Common myeloid progenitor, CD34-positive (primary cell): Measurements from ENCODE around the gene MBD5.

Experiments used
- CTCF ChIA-PET: fragments of 350-600 bp; sonication (Branson Sonifier 250); formaldehyde crosslinking; loops from one replicate; lab custom pipeline; 2021; ENCODE audit warnings: antibody characterized with exemption; lab: Charles Lee
- POLR2A ChIA-PET: fragments of 350-600 bp; sonication (Branson Sonifier 250); formaldehyde crosslinking; loops from one replicate; lab custom pipeline; 2021; ENCODE audit warnings: antibody characterized with exemption; lab: Charles Lee
- DNase-seq, 3 donors: peaks; one replicate each; pipeline versions ENCODE4 v3.0.0 to v3.0.0-alpha.2; 2013
- H3K27ac ChIP-seq, 2 experiments: 1 replicate in 1 of 2; 2 replicates in 1 of 2; pipeline ENCODE4 v1.7.0; 2013; ENCODE audit warnings: inconsistent platforms in 2 of 2, low read length in 2 of 2, mild to moderate bottlenecking in 2 of 2, low read depth in 1 of 2, moderate library complexity in 1 of 2; ENCODE audit not compliant: severe bottlenecking in 2 of 2, insufficient read depth in 1 of 2, poor library complexity in 1 of 2
- H3K27me3 ChIP-seq, 5 experiments: replicated peaks in 2 of 5; 1 replicate in 3 of 5; 2 replicates in 2 of 5; pipeline versions ENCODE4 v1.6.1 to v1.7.0; 2013; ENCODE audit warnings: low read length in 4 of 5, mild to moderate bottlenecking in 2 of 5, moderate library complexity in 2 of 5, inconsistent platforms in 1 of 5; ENCODE audit not compliant: insufficient read depth in 5 of 5, control insufficient read depth in 4 of 5
- H3K36me3 ChIP-seq, 4 experiments: 1 replicate in 2 of 4; 2 replicates in 2 of 4; pipeline versions ENCODE4 v1.6.1 to v1.7.0; 2013; ENCODE audit warnings: low read length in 3 of 4, control low read depth in 1 of 4, mild to moderate bottlenecking in 1 of 4; ENCODE audit not compliant: control insufficient read depth in 4 of 4, insufficient read depth in 4 of 4
- H3K4me1 ChIP-seq, 4 experiments: 1 replicate in 3 of 4; 2 replicates in 1 of 4; pipeline versions ENCODE4 v1.6.1 to v1.7.1; 2013; ENCODE audit warnings: low read length in 3 of 4, mild to moderate bottlenecking in 3 of 4, control low read depth in 1 of 4, inconsistent platforms in 1 of 4, moderate library complexity in 1 of 4; ENCODE audit not compliant: control insufficient read depth in 4 of 4, insufficient read depth in 4 of 4; ENCODE audit errors: control extremely low read depth in 1 of 4
- H3K4me3 ChIP-seq, 7 experiments: 1 replicate in 4 of 7; 2 replicates in 3 of 7; pipeline versions ENCODE4 v1.5.1 to v1.7.0; 2013; ENCODE audit warnings: mild to moderate bottlenecking in 7 of 7, low read length in 6 of 7, moderate library complexity in 6 of 7, inconsistent platforms in 2 of 7, low read depth in 2 of 7, control low read depth in 1 of 7; ENCODE audit not compliant: insufficient read depth in 4 of 7, control insufficient read depth in 1 of 7; ENCODE audit errors: extremely low read depth in 1 of 7
- H3K9me3 ChIP-seq, 5 experiments: 1 replicate in 4 of 5; 2 replicates in 1 of 5; pipeline versions ENCODE4 v1.6.1 to v1.7.1; 2013; ENCODE audit warnings: low read length in 4 of 5, mild to moderate bottlenecking in 2 of 5, inconsistent platforms in 1 of 5, low read depth in 1 of 5, moderate library complexity in 1 of 5; ENCODE audit not compliant: control insufficient read depth in 4 of 5, insufficient read depth in 2 of 5; ENCODE audit errors: control extremely low read depth in 1 of 5
- WGBS: methylation state at CpG from one replicate; pipeline ENCODE4 v1.1.5; 2013; ENCODE audit not compliant: insufficient coverage; 5-methylcytosine and 5-hydroxymethylcytosine counted together

MBD5 gene

GRCh38 chr2:148221166-148221565 is 200.3 kb downstream of the MBD5 start:
- WGBS: 100% methylated on average over 2 of the region's 4 CpGs
- Histone ChIP-seq H3K9me3 (peaks cover 0 to 21% (median 4%) of the 10 kb centered on the region in 5 experiments), H3K36me3 (peaks cover 0 to 5% (median 3%) of the 10 kb centered on the region in 4 experiments), H3K27ac (no peak overlapping the region), H3K4me3 (no peak overlapping the region), H3K4me1 (no peaks in the 10 kb centered on the region), H3K27me3 (no peaks in the 10 kb centered on the region)
- ChIA-PET CTCF (no interaction called here), POLR2A (no interaction called here)
- no peak for DNase-seq

DNA sequence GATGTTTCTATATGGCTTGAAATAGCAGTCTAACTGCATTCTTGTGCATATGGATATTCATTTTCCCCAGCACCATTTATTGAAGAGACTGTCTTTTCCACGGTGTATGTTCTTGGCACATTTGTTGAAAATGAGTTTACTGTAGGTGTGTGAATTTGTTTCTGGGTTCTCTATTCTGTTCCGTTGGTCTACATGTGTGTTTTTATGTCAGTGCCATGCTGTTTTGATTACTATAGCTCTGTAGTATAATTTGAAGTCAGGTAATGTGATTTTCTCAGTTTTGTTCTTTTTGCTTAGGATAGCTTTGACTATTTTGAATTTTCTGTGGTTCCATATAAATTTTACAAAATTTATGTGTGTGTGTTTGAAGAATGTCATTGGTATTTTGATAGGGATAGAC is 201.0 kb downstream of the MBD5 start:
- 100% methylated on average over 2 of the region's 2 CpGs for WGBS
- ChIA-PET POLR2A (no interaction called here), CTCF (no interaction called here)
- Histone ChIP-seq H3K9me3 (peaks cover 0 to 21% (median 4%) of the 10 kb centered on the region in 5 experiments), H3K36me3 (peaks cover 0 to 5% (median 3%) of the 10 kb centered on the region in 4 experiments), H3K27me3 (no peaks in the 10 kb centered on the region), H3K27ac (no peak overlapping the region), H3K4me3 (no peak overlapping the region), H3K4me1 (no peaks in the 10 kb centered on the region)
- no peak for DNase-seq

GRCh38 chr2:148231858-148232257 is 211.0 kb downstream of the MBD5 start:
- WGBS: 97% methylated on average over 3 of the region's 3 CpGs
- H3K36me3 ChIP-seq: peaks cover under 1 to 34% (median 8%) of the 10 kb centered on the region in 4 experiments
- POLR2A ChIA-PET: no interaction called here
- H3K4me1 ChIP-seq: no peaks in the 10 kb centered on the region
- CTCF ChIA-PET: no interaction called here
- H3K27me3 ChIP-seq: no peaks in the 10 kb centered on the region
- H3K27ac ChIP-seq: no peak overlapping the region
- no peak overlapping the region for H3K4me3 ChIP-seq
- no peak for DNase-seq
- H3K9me3 ChIP-seq: peaks cover 3 to 21% (median 4%) of the 10 kb centered on the region in 5 experiments

DNA sequence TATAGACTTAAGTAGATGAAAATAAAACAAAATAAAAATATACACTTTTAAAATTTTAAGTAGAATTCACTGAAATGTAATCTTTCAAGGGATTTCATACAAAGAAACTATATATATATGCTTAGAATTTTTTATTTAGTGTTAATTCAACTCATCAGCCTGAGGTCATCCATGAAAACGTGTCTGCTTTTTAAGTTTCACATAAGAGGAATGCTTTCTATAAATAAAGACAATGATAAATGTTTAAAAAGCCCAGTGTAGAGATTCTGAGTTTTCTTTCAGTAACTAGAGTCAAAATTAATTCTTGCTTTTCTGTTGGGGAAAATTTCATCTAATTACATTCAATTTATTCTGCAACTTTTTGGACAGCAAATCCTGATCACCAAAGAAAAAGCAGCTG is 213.3 kb downstream of the MBD5 start:
- WGBS: no CpG with 5 or more reads among the region's 1 CpG
- no peak overlapping the region for H3K27ac ChIP-seq
- ChIA-PET CTCF (no interaction called here), POLR2A (no interaction called here)
- H3K4me3 ChIP-seq: no peak overlapping the region
- H3K36me3 ChIP-seq: peaks cover 9 to 52% (median 17%) of the 10 kb centered on the region in 4 experiments
- no peaks in the 10 kb centered on the region for H3K27me3 ChIP-seq
- no peak for DNase-seq
- no peaks in the 10 kb centered on the region for H3K4me1 ChIP-seq
- H3K9me3 ChIP-seq: peaks cover 7 to 32% (median 9%) of the 10 kb centered on the region in 5 experiments

GRCh38 chr2:148237911-148238310 is 217.0 kb downstream of the MBD5 start:
- no peaks in the 10 kb centered on the region for H3K4me1 ChIP-seq

GRCh38 chr2:148238561-148238960 is 217.7 kb downstream of the MBD5 start:
- DNase-seq: no peak
- H3K27me3 ChIP-seq: no peaks in the 10 kb centered on the region
- H3K4me1 ChIP-seq: no peaks in the 10 kb centered on the region
- WGBS: no CpG with 5 or more reads among the region's 4 CpGs
- POLR2A ChIA-PET: no interaction called here
- peaks cover 11 to 52% (median 20%) of the 10 kb centered on the region in 4 experiments for H3K36me3 ChIP-seq
- H3K9me3 ChIP-seq: peaks cover 3 to 35% (median 10%) of the 10 kb centered on the region in 5 experiments
- H3K27ac ChIP-seq: no peak overlapping the region
- no peak overlapping the region for H3K4me3 ChIP-seq
- CTCF ChIA-PET: no interaction called here

More at GRCh38 chr2:148237911-148238310, 217.0 kb downstream of the MBD5 start:
- H3K36me3 ChIP-seq: peaks cover 11 to 52% (median 20%) of the 10 kb centered on the region in 4 experiments
- POLR2A ChIA-PET: no interaction called here
- no peak overlapping the region for H3K4me3 ChIP-seq
- no peaks in the 10 kb centered on the region for H3K27me3 ChIP-seq
- no peak overlapping the region for H3K27ac ChIP-seq
- CTCF ChIA-PET: no interaction called here
- no peak for DNase-seq
- peaks cover 3 to 35% (median 11%) of the 10 kb centered on the region in 5 experiments for H3K9me3 ChIP-seq

DNA sequence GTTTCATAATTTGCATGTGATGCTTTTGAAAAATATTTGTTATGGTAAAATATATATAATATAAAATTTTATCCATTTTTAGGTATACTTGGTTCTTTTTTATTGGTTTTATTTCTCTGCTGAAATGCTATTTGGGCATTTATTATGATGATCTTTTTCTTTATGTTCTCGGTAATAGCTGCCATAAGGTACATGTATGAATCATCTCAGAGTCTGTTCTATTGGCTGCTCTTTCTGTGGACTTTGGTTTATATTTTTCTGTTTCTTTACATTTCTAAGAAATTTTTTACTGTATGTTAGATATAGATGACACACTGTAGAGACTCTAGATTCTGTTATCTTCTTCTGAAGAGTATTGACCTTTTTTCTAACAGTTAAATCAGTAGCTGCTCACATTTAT is 219.9 kb downstream of the MBD5 start:
- no peak overlapping the region for H3K4me3 ChIP-seq
- peaks cover 3 to 35% (median 10%) of the 10 kb centered on the region in 5 experiments for H3K9me3 ChIP-seq
- no peaks in the 10 kb centered on the region for H3K4me1 ChIP-seq
- DNase-seq: no peak
- H3K27me3 ChIP-seq: no peaks in the 10 kb centered on the region
- POLR2A ChIA-PET: no interaction called here
- WGBS: no CpG with 5 or more reads among the region's 1 CpG
- peaks cover 9 to 42% (median 18%) of the 10 kb centered on the region in 4 experiments for H3K36me3 ChIP-seq
- no peak overlapping the region for H3K27ac ChIP-seq
- CTCF ChIA-PET: no interaction called here
